Type B pancreatic cell (in vitro differentiated cells): ENCODE results near the gene FAM3A. TPM values are rescaled to one million over a fixed set of nuclear protein-coding genes. Genes with fewer than 3 reads are reported as not detected.

Experiments used
- DNase-seq: peaks from one replicate; pipeline ENCODE4 v3.0.0; 2021; ENCODE audit warnings: mixed read lengths; ENCODE audit not compliant: unreplicated experiment; ENCODE audit errors: extremely low spot score
- H3K27ac Mint-ChIP-seq: 2 replicates; pipeline ENCODE4 v1.8.0; 2021; ENCODE audit warnings: mild to moderate bottlenecking, mixed read lengths
- H3K27me3 Mint-ChIP-seq: 2 replicates; pipeline ENCODE4 v1.8.0; 2021; ENCODE audit warnings: mixed read lengths
- H3K36me3 Mint-ChIP-seq: 2 replicates; pipeline ENCODE4 v1.8.0; 2021; ENCODE audit warnings: mixed read lengths
- H3K4me1 Mint-ChIP-seq: one replicate; pipeline ENCODE4 v1.8.0; 2021; ENCODE audit warnings: mixed read lengths; ENCODE audit not compliant: unreplicated experiment
- H3K4me3 Mint-ChIP-seq: 2 replicates; pipeline ENCODE4 v1.8.0; 2021; ENCODE audit warnings: mild to moderate bottlenecking, mixed read lengths
- H3K9me3 Mint-ChIP-seq: 2 replicates; pipeline ENCODE4 v1.8.0; 2021; ENCODE audit warnings: mixed read lengths
- CTCF ChIP-seq: fragments of 200-600 bp; sonication (generic); conservative IDR thresholded peaks from 2 replicates; pipeline ENCODE4 v1.5.0; 2021; ENCODE audit warnings: antibody characterized with exemption, mild to moderate bottlenecking
- total RNA-seq: library from RNA; stranded (reverse); gene quantifications from 2 replicates; pipeline ENCODE4 v1.2.1, GENCODE V29; 2021; ENCODE audit warnings: low replicate concordance

FAM3A gene
- total RNA-seq, 1 donor from 2014 or later = 34.1 TPM

GRCh38 chrX:154534526-154535322 lies 18.7 kb upstream of the FAM3A start:
- H3K27me3 Mint-ChIP-seq = no peaks in the 10 kb centered on the region
- peaks cover 6% of the 10 kb centered on the region for H3K4me1 Mint-ChIP-seq
- H3K27ac Mint-ChIP-seq = no peak overlapping the region
- peak; percentile 94 for TF ChIP-seq CTCF
- no peaks in the 10 kb centered on the region for H3K9me3 Mint-ChIP-seq
- no peaks in the 10 kb centered on the region for H3K36me3 Mint-ChIP-seq
- no peak overlapping the region for H3K4me3 Mint-ChIP-seq
- peak; percentile 90 for DNase-seq

- H3K4me3 Mint-ChIP-seq = no peak overlapping the region
- no peaks in the 10 kb centered on the region for H3K36me3 Mint-ChIP-seq
- no peaks in the 10 kb centered on the region for H3K4me1 Mint-ChIP-seq
- H3K27ac Mint-ChIP-seq = no peak overlapping the region
- no peaks in the 10 kb centered on the region for H3K9me3 Mint-ChIP-seq
- TF ChIP-seq CTCF = no peak
- no peak for DNase-seq
- no peaks in the 10 kb centered on the region for H3K27me3 Mint-ChIP-seq
Observed at GRCh38 chrX:154532690-154533089, 16.7 kb upstream of the FAM3A start.

- no peaks in the 10 kb centered on the region for H3K27me3 Mint-ChIP-seq
- no peaks in the 10 kb centered on the region for H3K9me3 Mint-ChIP-seq
- no peaks in the 10 kb centered on the region for H3K4me1 Mint-ChIP-seq
- DNase-seq = no peak
- no peaks in the 10 kb centered on the region for H3K36me3 Mint-ChIP-seq
- no peak overlapping the region for H3K27ac Mint-ChIP-seq
- no peak overlapping the region for H3K4me3 Mint-ChIP-seq
- TF ChIP-seq CTCF = no peak
Observed at GRCh38 chrX:154531626-154532025, 15.6 kb upstream of the FAM3A start.

GRCh38 chrX:154530286-154530685 lies 14.3 kb upstream of the FAM3A start:
- DNase-seq = no peak
- Mint-ChIP-seq H3K27ac (peak overlapping the region; percentile 43), H3K36me3 (peaks cover 3% of the 10 kb centered on the region), H3K4me3 (no peak overlapping the region), H3K4me1 (no peaks in the 10 kb centered on the region), H3K9me3 (peaks cover 4% of the 10 kb centered on the region), H3K27me3 (no peaks in the 10 kb centered on the region)
- TF ChIP-seq CTCF = no peak

- Mint-ChIP-seq H3K4me3 (no peak overlapping the region), H3K27ac (no peak overlapping the region), H3K27me3 (no peaks in the 10 kb centered on the region), H3K4me1 (no peaks in the 10 kb centered on the region), H3K9me3 (peaks cover 4% of the 10 kb centered on the region), H3K36me3 (peaks cover 3% of the 10 kb centered on the region)
- no peak for TF ChIP-seq CTCF
- no peak for DNase-seq
Observed at GRCh38 chrX:154529206-154529612, 13.2 kb upstream of the FAM3A start.
